HG03354 (cell line): ENCODE results near the gene VAPB.
A peak's percentile ranks its signal among the peaks of the same experiment; 100 is the strongest.

Experiments
- ATAC-seq: cut with Tn5 transposase; IDR thresholded peaks from one replicate; pipeline ENCODE4 v1.9.1; 2021; ENCODE audit warnings: mild to moderate bottlenecking; ENCODE audit not compliant: unreplicated experiment, poor library complexity, severe bottlenecking

VAPB gene

GRCh38 chr20:58432186-58432954 is 43.3 kb downstream of the VAPB start:
- no peak for ATAC-seq

- no peak for ATAC-seq
Measured at GRCh38 chr20:58433029-58433647, 44.1 kb downstream of the VAPB start.

- no peak for ATAC-seq
Measured at GRCh38 chr20:58433759-58434158, 44.7 kb downstream of the VAPB start.

- ATAC-seq, result no peak
Measured at GRCh38 chr20:58434326-58434725, 45.3 kb downstream of the VAPB start.

- no peak for ATAC-seq
Measured at GRCh38 chr20:58435237-58435636, 46.2 kb downstream of the VAPB start.

GRCh38 chr20:58436868-58437645 is 48.0 kb downstream of the VAPB start:
- ATAC-seq, result peak; percentile 89

GRCh38 chr20:58438970-58439808 is 50.2 kb downstream of the VAPB start:
- no peak for ATAC-seq

- no peak for ATAC-seq
Measured at GRCh38 chr20:58440021-58440767, 51.2 kb downstream of the VAPB start.

GRCh38 chr20:58441723-58442122 is 52.7 kb downstream of the VAPB start:
- no peak for ATAC-seq

GRCh38 chr20:58444746-58445255 is 55.8 kb downstream of the VAPB start:
- ATAC-seq, result no peak

GRCh38 chr20:58446264-58446959 is 57.4 kb downstream of the VAPB start:
- ATAC-seq, result no peak

GRCh38 chr20:58446960-58447265 is 57.9 kb downstream of the VAPB start:
- no peak for ATAC-seq

GRCh38 chr20:58447511-58448391 is 58.7 kb downstream of the VAPB start:
- peak; percentile 57 for ATAC-seq

GRCh38 chr20:58448958-58449357 is 59.9 kb downstream of the VAPB start:
- no peak for ATAC-seq

GRCh38 chr20:58449681-58450221 is 60.7 kb downstream of the VAPB start:
- no peak for ATAC-seq

GRCh38 chr20:58450254-58450653 is 61.2 kb downstream of the VAPB start:
- peak; percentile 63 for ATAC-seq

- ATAC-seq, result no peak
Measured at GRCh38 chr20:58452667-58453255, 63.7 kb downstream of the VAPB start.
